Stimulated activated CD8-positive, alpha-beta memory T cell treated with anti-CD3 and anti-CD28 coated beads, Interleukin-2, amount 100 ng/mL, for 1 hour (primary cell): Measurements from ENCODE around the gene R3HDM1.
"Not testable (repeated sequence)": the region's sequence is repeated elsewhere in the genome, so short reads cannot be mapped to it uniquely, and the experiment has no call there.

ENCODE experiments used
- DNase-seq, 2 donors: peaks; one replicate each; pipeline ENCODE4 v3.0.0-alpha.2; 2020; ENCODE audit warnings: low read depth in 2 of 2

The R3HDM1 gene

GRCh38 chr2:135641156-135642068 lies 110.1 kb downstream of the R3HDM1 start:
- DNase-seq, result no peak

GRCh38 chr2:135647836-135648579 lies 116.7 kb downstream of the R3HDM1 start:
- no peak for DNase-seq

- no peak for DNase-seq
These were observed 119.4 kb downstream of the R3HDM1 start for GRCh38 chr2:135650721-135651120.

GRCh38 chr2:135651717-135652116 lies 120.4 kb downstream of the R3HDM1 start:
- no peak for DNase-seq

DNA sequence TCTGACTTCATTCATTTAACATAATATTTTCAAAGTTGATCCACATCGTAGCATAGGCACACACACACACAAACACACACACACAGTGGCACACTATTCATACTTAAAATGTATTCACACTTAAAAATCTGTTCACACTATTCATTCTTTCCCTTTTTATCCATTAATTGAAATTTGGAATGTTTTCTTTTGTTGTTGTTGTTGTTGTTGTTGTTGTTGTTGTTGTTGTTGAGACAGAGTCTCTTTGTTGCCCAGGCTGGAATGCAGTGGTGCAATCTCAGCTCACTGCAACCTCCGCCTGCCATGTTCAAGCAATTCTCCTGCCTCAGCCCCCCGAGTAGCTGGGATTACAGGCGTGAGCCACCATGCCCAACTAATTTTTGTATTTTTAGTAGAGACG lies 123.0 kb downstream of the R3HDM1 start:
- not testable (repeated sequence) for DNase-seq

GRCh38 chr2:135657806-135658582 lies 126.7 kb downstream of the R3HDM1 start:
- peak; percentile 20 to 28 for DNase-seq

DNA sequence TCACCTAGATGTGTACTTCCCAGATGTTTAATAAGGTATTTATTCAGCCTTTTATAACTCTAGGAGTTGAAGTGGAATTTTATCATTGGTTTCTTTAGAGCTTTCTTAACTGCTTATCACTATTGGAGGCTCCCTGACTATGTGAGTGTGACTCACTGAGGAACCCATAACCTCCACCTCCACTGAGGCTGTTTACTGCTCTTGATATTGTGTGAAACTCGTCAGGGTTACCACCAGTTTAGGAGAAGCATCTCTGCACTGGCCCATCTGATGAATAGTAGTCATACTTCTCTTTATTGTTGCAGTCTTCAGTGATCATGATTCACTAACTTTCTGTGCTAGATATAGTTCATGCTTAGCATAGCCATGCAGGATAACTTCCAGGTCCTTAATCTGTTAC lies 130.8 kb downstream of the R3HDM1 start:
- no peak for DNase-seq

DNA sequence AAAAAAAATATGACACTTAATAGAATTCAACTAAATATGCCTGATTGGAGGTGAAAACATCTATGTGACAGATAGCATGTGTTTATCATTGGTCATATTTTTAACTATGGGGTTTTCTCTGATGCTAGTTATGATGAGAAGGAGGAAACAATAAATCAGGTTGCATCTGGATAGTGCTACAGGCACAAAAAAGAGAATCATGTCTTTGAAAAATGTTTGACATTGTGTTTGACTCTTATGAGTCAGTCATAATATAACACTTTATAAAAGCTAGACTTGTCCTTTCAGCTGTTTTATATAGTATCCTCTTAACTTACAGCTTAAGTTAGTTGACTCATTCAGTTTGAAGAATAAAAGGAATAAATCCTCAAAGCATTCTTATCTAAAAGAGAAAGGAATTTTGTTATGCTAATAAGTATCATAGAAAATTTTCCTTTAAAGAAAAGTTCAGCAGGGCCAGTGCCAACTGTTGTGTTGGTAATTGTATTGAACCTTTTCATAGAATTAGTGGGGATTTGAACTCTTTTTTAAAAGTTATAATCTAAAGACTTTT lies 131.9 kb downstream of the R3HDM1 start:
- no peak for DNase-seq

DNA sequence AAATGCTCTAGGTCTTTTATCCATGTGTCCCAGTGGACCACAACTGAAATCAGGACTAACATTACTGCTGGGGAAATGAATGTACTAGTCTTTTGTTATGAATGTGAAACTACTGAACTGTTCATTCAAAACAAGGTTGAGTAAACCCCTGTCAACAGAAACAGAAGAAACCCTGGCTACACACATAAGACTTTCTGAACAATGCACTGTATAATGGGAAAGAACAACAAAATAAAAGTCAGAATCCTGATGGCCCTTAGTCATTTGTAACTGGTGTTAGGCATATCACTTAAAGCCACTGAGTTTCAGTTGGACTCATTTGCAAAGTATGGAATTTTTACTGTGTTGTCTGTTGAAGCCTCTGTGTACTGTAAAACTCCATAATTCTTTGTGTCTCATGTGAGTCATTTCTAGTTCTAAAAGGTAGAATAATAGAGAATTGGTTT lies 133.4 kb downstream of the R3HDM1 start:
- DNase-seq, result no peak

DNA sequence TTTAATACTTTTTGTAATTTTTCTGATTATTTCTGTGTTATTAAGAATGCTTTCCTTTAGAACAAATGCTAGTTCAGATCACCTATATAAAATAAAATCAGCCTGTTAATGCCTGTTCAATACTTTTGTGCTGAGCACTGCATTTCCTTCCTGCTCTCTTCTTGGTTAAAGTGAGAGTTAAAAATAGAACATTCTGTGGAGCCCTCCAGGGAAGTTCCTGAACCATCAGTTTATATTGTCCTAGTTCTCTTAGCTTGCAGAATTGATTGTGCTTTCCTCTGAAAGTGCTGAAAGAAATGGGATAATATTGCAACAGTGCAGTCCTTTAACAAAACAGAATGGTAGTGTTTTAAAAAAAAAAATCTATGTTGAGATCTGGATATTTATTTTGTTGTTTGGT lies 135.8 kb downstream of the R3HDM1 start:
- no peak for DNase-seq

DNA sequence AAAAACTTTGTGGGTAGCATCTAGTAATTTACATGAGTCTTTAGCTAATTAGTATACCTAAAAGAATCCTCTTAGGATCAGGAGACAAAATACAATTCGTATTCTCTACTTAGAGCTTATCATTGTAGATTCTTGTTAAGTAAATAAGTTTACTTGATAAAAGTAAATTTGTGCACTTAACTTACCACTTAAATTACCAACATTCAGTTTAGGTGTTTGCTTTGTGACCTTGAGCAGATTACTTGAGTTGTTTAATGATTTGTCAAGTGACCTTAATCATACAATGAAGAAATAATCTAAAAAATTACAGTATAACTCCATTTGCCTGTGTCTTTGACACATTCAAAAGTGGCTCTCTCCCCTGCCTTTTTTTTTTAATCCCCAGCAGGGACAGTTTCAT lies 143.2 kb downstream of the R3HDM1 start:
- DNase-seq, result no peak

DNA sequence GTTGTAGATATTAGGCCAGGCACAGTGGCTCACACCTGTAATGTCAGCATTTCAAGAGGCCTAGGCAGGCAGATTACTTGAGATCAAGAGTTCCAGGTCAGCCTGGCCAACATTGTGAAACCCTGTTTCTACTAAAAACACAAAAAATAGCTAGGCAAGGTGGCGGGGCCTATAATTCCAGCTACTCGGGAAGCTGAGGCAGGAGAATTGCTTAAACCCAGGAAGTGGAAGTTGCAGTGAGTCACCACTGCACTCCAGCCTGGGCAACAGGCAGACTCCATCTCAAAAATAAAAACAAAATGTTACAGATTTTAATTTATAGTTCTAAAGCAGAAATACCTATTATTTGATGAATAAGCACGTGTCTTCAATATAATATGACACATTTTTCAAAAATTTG lies 144.7 kb downstream of the R3HDM1 start:
- DNase-seq, result no peak

GRCh38 chr2:135679125-135679524 lies 147.8 kb downstream of the R3HDM1 start:
- DNase-seq, result no peak

- DNase-seq, result no peak
These were observed 154.1 kb downstream of the R3HDM1 start for GRCh38 chr2:135685361-135685760.

- no peak for DNase-seq
These were observed 157.7 kb downstream of the R3HDM1 start for GRCh38 chr2:135688978-135689377.

- no peak for DNase-seq
These were observed 158.4 kb downstream of the R3HDM1 start for GRCh38 chr2:135689679-135690078.

DNA sequence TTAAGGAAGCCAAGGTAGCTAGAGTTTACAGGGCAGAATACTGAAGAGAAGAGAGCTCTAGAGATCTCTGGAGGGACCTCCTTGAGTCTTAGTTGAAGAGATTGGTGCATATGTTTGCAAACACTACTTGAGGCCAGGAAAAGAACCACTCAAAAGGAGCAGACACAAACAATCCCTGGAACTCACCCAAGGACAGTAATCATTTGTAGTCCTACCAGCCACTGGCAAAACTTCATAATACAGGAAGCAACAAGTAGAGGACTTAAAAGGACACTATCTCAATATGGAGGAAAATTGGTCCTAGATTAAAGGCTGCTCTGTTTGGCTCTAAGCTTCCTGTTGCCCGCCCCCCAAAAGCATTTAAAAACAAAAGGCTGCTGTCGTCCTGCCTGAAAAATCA lies 163.4 kb downstream of the R3HDM1 start:
- DNase-seq, result no peak

- DNase-seq, result no peak
These were observed 167.6 kb downstream of the R3HDM1 start for GRCh38 chr2:135698838-135699237.

DNA sequence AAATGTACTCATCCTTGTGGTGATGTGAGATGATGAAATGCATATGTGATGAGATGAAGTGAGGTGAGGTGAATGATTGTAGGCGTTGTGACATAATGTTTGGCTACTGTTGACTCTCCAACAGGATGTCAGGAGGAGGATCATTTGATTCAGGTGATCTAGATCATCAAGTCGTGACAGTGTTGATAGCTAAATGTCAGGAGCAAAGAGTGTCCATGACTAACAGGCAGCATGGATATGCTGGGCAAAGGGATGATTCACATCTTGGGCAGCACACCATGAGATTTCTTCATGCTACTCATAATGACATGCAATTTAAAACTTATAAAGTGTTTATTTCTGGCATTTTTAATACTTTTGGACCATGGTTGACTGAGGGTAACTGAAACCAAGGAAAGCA lies 170.2 kb downstream of the R3HDM1 start:
- no peak for DNase-seq

- DNase-seq, result no peak
These were observed 172.0 kb downstream of the R3HDM1 start for GRCh38 chr2:135703300-135703699.

- DNase-seq, result not testable (repeated sequence)
These were observed 172.8 kb downstream of the R3HDM1 start for GRCh38 chr2:135704075-135704474.

DNA sequence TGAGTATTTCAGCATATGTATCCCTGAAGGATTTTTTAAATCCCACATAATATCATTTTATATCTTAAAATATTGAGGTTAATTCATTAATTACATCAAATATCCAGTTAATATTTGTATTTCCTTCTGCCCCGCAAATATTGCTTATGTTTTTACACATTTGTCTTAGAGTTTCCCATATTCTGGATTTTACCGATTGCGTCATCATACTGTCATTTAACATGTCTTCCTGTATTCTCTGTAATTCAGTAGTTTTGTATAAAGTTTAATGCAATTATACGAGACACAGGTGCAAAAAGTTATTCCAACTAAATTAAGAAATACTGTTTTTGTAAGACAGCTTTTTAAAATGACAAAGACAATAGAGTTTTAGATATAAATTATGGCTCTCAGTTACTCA lies 176.9 kb downstream of the R3HDM1 start:
- no peak for DNase-seq
